ENCODE data around the gene SEPTIN8. TPM values are rescaled to one million over a fixed set of nuclear protein-coding genes. Genes with fewer than 3 reads are reported as not detected.

SEPTIN8 gene
- total RNA-seq, 4 donors from 2014 or later, result 31.6 to 46.4 (median 34.9) TPM

- no peak for ATAC-seq
- 83% methylated on average over 1 of the region's 3 CpGs; no CpG with 5 or more reads in 1 of the 2 donors for WGBS, 2 donors (ENCODE audit: low coverage in 1 of 2)
- H3K27me3 ChIP-seq, result peaks cover 15% of the 10 kb centered on the region
- H3K27ac ChIP-seq, result no peak overlapping the region
- peaks cover 0 to 45% (median 6%) of the 10 kb centered on the region in 3 donors for H3K4me1 ChIP-seq
- peaks cover 0 to 23% of the 10 kb centered on the region in 2 donors for H3K36me3 ChIP-seq
- TF ChIP-seq EP300 (IDR thresholded peaks at IDR 0.05) (no peak), POLR2AphosphoS5 (IDR thresholded peaks at IDR 0.05) (no peak), CTCF (IDR thresholded peaks at IDR 0.05) (no peak), POLR2A (IDR thresholded peaks at IDR 0.05) (no peak)
- H3K4me3 ChIP-seq, result no peak overlapping the region
- no peaks in the 10 kb centered on the region for H3K9me3 ChIP-seq
These were observed 47.4 kb upstream of the SEPTIN8 start for GRCh38 chr5:132824426-132824825.

DNA sequence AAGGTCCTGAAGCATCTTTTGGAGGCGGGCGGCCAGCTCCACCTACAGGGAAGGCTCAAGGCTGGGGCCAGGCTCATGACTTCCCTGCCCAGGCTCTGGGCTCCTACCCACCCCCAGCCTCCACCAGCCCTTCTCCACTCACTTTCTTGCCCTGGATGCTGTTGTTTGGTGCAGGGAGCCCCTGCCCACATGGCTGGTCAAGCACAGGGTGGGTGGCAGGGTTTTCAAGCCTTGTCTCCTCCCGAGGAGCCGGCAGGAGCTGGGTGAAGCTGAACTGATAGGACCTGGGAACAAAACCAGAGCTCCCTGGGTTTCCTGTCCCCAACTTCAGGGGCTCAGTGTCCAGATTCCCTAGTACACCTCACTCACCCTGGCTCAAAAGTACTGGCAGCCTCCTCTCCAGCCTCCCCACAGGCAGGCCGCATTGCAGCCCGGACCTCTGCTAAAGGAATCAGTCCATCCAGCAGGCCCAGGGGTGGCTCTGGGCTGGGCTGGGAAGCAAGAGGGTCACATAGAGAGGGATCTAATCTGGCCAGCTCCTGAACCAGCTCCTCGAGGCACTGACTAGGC is 46.5 kb upstream of the SEPTIN8 start:
- TF ChIP-seq POLR2AphosphoS5 (IDR thresholded peaks at IDR 0.05), result no peak
- peak in 1 of 4 experiments; percentile 5 for TF ChIP-seq CTCF (IDR thresholded peaks at IDR 0.05)
- peaks cover 0 to 38% (median 4%) of the 10 kb centered on the region in 3 donors for H3K4me1 ChIP-seq
- peak overlapping the region in 1 of 2 donors; percentile 40 for H3K4me3 ChIP-seq
- peaks cover 23% of the 10 kb centered on the region for H3K27me3 ChIP-seq
- peaks cover 0 to 23% of the 10 kb centered on the region in 2 donors for H3K36me3 ChIP-seq
- no peaks in the 10 kb centered on the region for H3K9me3 ChIP-seq
- peak overlapping the region in 2 of 4 donors; percentile 3 to 60 for H3K27ac ChIP-seq
- no peak for ATAC-seq
- 80% methylated on average over 1 of the region's 7 CpGs; no CpG with 5 or more reads in 1 of the 2 donors for WGBS, 2 donors (ENCODE audit: low coverage in 1 of 2)

DNA sequence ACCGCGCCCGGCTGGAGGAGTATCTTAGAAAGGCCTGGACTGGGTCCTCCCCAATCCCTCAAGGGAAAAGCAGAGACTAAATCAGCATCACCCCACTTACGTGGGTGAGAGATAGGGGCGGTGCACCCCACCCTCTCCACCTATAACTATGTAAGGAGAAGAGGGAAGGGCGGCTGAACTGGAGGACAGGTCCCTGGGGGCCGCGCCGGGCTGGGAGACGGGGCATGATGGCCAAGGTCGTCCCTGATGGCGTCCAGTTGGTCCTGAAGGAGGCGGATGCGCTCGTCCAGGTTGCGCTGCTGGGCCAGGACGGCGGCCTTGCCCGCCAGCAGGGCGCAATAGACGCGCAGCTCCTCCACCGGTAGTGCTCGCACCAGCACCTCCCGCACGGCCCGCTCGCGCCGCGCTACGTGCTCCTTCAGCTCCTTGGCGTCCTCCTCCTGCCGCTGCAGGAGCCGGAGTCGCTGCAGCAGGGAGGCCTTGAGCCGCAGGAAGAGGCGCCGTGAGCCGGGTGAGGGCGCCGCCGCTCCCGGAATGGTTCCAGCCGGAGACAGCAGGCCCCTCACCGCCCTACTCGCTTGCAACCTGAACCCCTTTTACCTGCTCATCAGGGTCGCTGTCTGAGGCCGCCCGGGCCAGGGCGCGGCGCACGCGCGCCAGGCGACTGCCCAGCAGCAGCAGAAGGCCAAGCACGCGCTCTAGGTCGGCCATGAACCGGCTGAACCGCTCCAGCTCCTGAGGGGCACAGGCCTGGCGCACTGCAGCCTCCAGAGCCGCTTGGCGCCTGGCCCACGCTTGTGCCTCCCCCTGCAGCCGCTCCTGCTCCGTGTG is 45.8 kb upstream of the SEPTIN8 start:
- peaks cover 0 to 23% of the 10 kb centered on the region in 2 donors for H3K36me3 ChIP-seq
- peaks cover 23% of the 10 kb centered on the region for H3K27me3 ChIP-seq
- H3K9me3 ChIP-seq, result no peaks in the 10 kb centered on the region
- H3K27ac ChIP-seq, result peak overlapping the region in 2 of 4 donors; percentile 3 to 60
- H3K4me1 ChIP-seq, result peaks cover 0 to 38% (median 4%) of the 10 kb centered on the region in 3 donors
- H3K4me3 ChIP-seq, result peak overlapping the region in 1 of 2 donors; percentile 40
- peak; percentile 15 for ATAC-seq
- no peak for TF ChIP-seq POLR2AphosphoS5 (IDR thresholded peaks at IDR 0.05)
- no peak for TF ChIP-seq POLR2A (IDR thresholded peaks at IDR 0.05)
- TF ChIP-seq CTCF (IDR thresholded peaks at IDR 0.05), result peak in 1 of 4 experiments; percentile 7
- no CpG with 5 or more reads among the region's 68 CpGs for WGBS, 2 donors (ENCODE audit: low coverage in 1 of 2)

- Histone ChIP-seq H3K27ac (peak overlapping the region in 1 of 4 donors; percentile 26), H3K9me3 (no peaks in the 10 kb centered on the region), H3K4me1 (peaks cover 0 to 37% (median 4%) of the 10 kb centered on the region in 3 donors), H3K4me3 (no peak overlapping the region), H3K27me3 (peaks cover 23% of the 10 kb centered on the region), H3K36me3 (peaks cover 0 to 21% of the 10 kb centered on the region in 2 donors)
- 88 to 89% methylated on average over 1 of the region's 1 CpG for WGBS, 2 donors (ENCODE audit: low coverage in 1 of 2)
- TF ChIP-seq EP300 (IDR thresholded peaks at IDR 0.05), result no peak
- TF ChIP-seq POLR2AphosphoS5 (IDR thresholded peaks at IDR 0.05), result no peak
- TF ChIP-seq CTCF (IDR thresholded peaks at IDR 0.05), result no peak
- no peak for TF ChIP-seq POLR2A (IDR thresholded peaks at IDR 0.05)
- ATAC-seq, result no peak
These were observed 44.8 kb upstream of the SEPTIN8 start for GRCh38 chr5:132821791-132822190.
